Kidney (tissue), 14 donors: Measurements from ENCODE around the gene C1QL4. TPM values are rescaled to one million over a fixed set of nuclear protein-coding genes. Genes with fewer than 3 reads are reported as not detected.

Experiments
- DNase-seq, 5 donors: peaks; one replicate each; pipeline ENCODE4 v3.0.0-alpha.2; 2013 to 2020
- FAIRE-seq: peaks from 2 replicates; lab custom pipeline; 2012; peaks lifted over from hg19 to GRCh38; lab: Jason Lieb, UNC
- H3K27ac ChIP-seq, 2 donors: one replicate each; pipeline ENCODE4 v1.7.0; 2013; ENCODE audit warnings: low read depth in 2 of 2, low read length in 2 of 2, inconsistent platforms in 1 of 2
- H3K27me3 ChIP-seq: one replicate; pipeline ENCODE4 v1.7.1; 2013; ENCODE audit warnings: low read length, inconsistent platforms; ENCODE audit not compliant: control insufficient read depth, insufficient read depth
- H3K36me3 ChIP-seq, 3 donors: one replicate each; pipeline versions ENCODE4 v1.7.0 to v1.7.1; 2013; ENCODE audit warnings: low read length in 3 of 3, control low read depth in 1 of 3, inconsistent platforms in 1 of 3; ENCODE audit not compliant: insufficient read depth in 3 of 3, control insufficient read depth in 2 of 3
- H3K4me1 ChIP-seq, 3 donors: one replicate each; pipeline versions ENCODE4 v1.7.0 to v1.7.1; 2013; ENCODE audit warnings: low read length in 3 of 3, inconsistent platforms in 1 of 3, low read depth in 1 of 3; ENCODE audit not compliant: control insufficient read depth in 2 of 3, insufficient read depth in 2 of 3
- H3K4me3 ChIP-seq, 3 donors: one replicate each; pipeline versions ENCODE4 v1.7.0 to v1.8.1; 2013; ENCODE audit warnings: low read length in 3 of 3, control low read depth in 1 of 3, inconsistent platforms in 1 of 3
- H3K9ac ChIP-seq, 3 donors: one replicate each; pipeline versions ENCODE4 v1.7.0 to v1.7.1; 2013; ENCODE audit warnings: low read length in 3 of 3, control low read depth in 1 of 3, inconsistent platforms in 1 of 3
- H3K9me3 ChIP-seq, 3 donors: one replicate each; pipeline versions ENCODE4 v1.7.0 to v1.7.1; 2013; ENCODE audit warnings: low read length in 3 of 3, control low read depth in 1 of 3, inconsistent platforms in 1 of 3; ENCODE audit not compliant: control insufficient read depth in 2 of 3, insufficient read depth in 1 of 3
- CTCF ChIP-seq: IDR thresholded peaks from 3 replicates; pipeline ENCODE4 v1.5.1; 2012; ENCODE audit warnings: mild to moderate bottlenecking, moderate library complexity, borderline replicate concordance; ENCODE audit not compliant: insufficient read depth; ENCODE audit errors: extremely low read depth
- intact Hi-C: fragments of 100-400 bp; cut with DNase I; formaldehyde crosslinking; loops from one replicate; pipeline ENCODE4 v1.11.1; 2022
- polyA plus RNA-seq: library from polyadenylated mRNA; stranded (reverse); fragments of 350-450 nt; fragmentation: Illumina TruSeq; extraction: RNeasy Lipid Tissue Mini Kit (QIAGEN cat#74804); gene quantifications from one replicate; pipeline ENCODE4 v1.2.3, GENCODE V29; 2014; ENCODE audit warnings: low read depth, low replicate concordance; ENCODE audit not compliant: insufficient read depth
- total RNA-seq: library from RNA; stranded (reverse); fragmentation: NEBNext Ultra II Directional; extraction: Animal tissue kit (Norgen Biotek cat#: 25700); gene quantifications from one replicate; pipeline ENCODE4 v1.2.1, GENCODE V29; 2021
- donor health status: control.
- donor health status: control.
- donor health status: control.
- donor health status: control.
- donor health status: control.
- donor health status: DM: yes; HTN: yes; CAD: no.
- donor health status: Normal renal cell carcinoma (clear cell type).

The C1QL4 gene
- total and polyA plus RNA-seq, 2 donors from 2014 or later: 1.0 TPM; not detected in 1

- H3K9ac ChIP-seq: no peak overlapping the region
- no peaks in the 10 kb centered on the region for H3K9me3 ChIP-seq
- intact Hi-C loops: no loop called here
- FAIRE-seq: no peak
- DNase-seq: peak in 2 of 5 donors; percentile 54 to 73
- H3K27ac ChIP-seq: no peak overlapping the region
- H3K27me3 ChIP-seq: peaks cover 24% of the 10 kb centered on the region
- TF ChIP-seq CTCF: no peak
- H3K4me3 ChIP-seq: no peak overlapping the region
- peaks cover 0 to 8% (median 0%) of the 10 kb centered on the region in 3 donors for H3K4me1 ChIP-seq
- no peaks in the 10 kb centered on the region for H3K36me3 ChIP-seq
Measured at GRCh38 chr12:49335955-49336644, 888 bp downstream of the C1QL4 start.

DNA sequence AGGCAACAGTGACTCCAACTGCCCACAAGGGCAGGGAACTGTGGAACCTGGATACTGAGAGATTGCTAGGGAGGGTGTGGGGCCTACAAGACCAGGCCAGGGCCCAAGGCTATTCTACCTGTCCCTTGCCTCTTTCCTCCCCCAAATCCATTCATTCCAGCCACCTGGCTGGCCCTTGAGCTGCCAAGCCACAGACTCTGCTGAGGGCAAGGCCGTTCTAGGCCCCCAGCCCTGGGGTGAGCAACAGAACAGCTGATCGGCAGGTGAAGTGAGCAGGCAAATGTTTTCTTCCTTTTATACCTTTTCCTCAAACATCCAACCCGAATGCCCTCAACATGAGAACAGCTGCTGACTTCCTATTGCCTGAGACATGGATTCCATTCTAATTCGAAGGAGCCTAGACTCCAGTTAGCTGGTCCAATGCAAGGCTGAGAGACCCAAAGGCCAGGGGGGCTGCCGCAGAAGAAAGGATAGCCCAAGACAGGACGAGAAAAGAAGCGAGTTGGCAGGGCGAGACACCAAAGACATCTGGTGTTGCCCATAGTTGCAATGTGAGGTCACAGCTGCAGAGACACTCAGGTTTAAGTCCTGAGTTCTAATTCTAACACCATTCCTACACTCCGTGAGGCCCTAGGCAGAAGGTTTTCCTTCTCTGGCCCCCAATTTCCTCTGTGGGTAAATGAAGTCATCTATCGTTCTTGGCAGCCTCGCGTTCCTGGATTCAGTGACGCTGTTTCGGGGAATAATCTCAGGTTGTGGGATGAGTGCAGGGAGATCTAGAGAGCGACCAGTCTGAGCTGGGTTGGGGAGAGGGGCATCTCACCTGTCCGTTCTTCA, 1.7 kb downstream of the C1QL4 start:
- Histone ChIP-seq H3K36me3 (no peaks in the 10 kb centered on the region), H3K9me3 (no peaks in the 10 kb centered on the region), H3K27ac (no peak overlapping the region), H3K27me3 (peaks cover 24% of the 10 kb centered on the region), H3K4me1 (peaks cover 0 to 8% (median 0%) of the 10 kb centered on the region in 3 donors), H3K9ac (no peak overlapping the region), H3K4me3 (no peak overlapping the region)
- intact Hi-C loops: no loop called here
- no peak for TF ChIP-seq CTCF
- DNase-seq: peak in 1 of 5 donors; percentile 5
- no peak for FAIRE-seq

DNA sequence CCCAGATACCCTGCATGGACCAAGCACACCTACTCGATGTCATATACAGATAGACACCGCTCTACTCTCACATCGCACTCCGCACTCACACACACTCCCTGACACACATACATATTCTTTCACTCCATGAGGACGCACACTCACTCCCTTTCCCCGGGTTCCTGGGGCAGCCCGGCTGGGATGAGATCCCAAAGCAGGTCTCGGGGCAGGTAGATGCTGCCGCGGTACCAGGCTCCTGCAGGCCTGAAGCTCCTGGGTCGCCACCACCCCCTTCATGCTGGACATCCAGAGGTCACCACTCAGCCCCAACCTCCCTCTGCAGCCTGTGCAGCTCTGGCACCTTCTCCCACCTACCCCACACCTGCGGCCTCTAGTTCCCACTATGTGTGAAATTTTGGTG, 2.3 kb downstream of the C1QL4 start:
- H3K4me1 ChIP-seq: peaks cover 0 to 8% (median 0%) of the 10 kb centered on the region in 3 donors
- TF ChIP-seq CTCF: no peak
- no peak overlapping the region for H3K4me3 ChIP-seq
- H3K36me3 ChIP-seq: no peaks in the 10 kb centered on the region
- FAIRE-seq: no peak
- no peak overlapping the region for H3K9ac ChIP-seq
- intact Hi-C loops: no loop called here
- H3K9me3 ChIP-seq: no peaks in the 10 kb centered on the region
- peaks cover 24% of the 10 kb centered on the region for H3K27me3 ChIP-seq
- peak in 1 of 5 donors; percentile 42 for DNase-seq
- H3K27ac ChIP-seq: no peak overlapping the region
